ENCODE measurements around the gene PHKA2.

DNA sequence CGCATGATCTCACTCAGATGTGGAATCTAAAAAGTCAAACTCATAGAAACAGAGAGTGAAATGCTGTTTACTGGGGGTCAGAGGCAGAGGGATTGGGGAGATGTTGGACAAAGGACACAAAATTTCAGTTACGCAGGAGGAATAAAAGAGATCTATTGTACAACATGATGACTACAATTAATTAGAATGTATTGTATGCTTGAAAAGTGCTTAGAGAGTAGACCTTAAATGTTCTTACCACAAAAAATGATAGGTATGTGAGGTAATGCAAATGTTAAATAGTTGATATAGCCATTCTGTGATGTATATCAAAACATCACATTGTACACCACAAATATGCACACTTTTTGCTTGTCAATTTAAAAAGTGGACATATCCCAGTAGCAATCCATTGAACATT is 36.1 kb upstream of the PHKA2 start:
- TF ChIP-seq, protein P1, sequence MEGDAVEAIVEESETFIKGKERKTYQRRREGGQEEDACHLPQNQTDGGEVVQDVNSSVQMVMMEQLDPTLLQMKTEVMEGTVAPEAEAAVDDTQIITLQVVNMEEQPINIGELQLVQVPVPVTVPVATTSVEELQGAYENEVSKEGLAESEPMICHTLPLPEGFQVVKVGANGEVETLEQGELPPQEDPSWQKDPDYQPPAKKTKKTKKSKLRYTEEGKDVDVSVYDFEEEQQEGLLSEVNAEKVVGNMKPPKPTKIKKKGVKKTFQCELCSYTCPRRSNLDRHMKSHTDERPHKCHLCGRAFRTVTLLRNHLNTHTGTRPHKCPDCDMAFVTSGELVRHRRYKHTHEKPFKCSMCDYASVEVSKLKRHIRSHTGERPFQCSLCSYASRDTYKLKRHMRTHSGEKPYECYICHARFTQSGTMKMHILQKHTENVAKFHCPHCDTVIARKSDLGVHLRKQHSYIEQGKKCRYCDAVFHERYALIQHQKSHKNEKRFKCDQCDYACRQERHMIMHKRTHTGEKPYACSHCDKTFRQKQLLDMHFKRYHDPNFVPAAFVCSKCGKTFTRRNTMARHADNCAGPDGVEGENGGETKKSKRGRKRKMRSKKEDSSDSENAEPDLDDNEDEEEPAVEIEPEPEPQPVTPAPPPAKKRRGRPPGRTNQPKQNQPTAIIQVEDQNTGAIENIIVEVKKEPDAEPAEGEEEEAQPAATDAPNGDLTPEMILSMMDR (conservative IDR thresholded peaks at IDR 0.05; ENCODE audit: low read depth, low read length) = no peak
- no peak for TF ChIP-seq EZH2 (IDR thresholded peaks at IDR 0.05; ENCODE audit: low read length, unreplicated experiment)

Data from PC-3 (cell line).